Measurements from ENCODE around the gene RNF213.

Gene RNF213

DNA sequence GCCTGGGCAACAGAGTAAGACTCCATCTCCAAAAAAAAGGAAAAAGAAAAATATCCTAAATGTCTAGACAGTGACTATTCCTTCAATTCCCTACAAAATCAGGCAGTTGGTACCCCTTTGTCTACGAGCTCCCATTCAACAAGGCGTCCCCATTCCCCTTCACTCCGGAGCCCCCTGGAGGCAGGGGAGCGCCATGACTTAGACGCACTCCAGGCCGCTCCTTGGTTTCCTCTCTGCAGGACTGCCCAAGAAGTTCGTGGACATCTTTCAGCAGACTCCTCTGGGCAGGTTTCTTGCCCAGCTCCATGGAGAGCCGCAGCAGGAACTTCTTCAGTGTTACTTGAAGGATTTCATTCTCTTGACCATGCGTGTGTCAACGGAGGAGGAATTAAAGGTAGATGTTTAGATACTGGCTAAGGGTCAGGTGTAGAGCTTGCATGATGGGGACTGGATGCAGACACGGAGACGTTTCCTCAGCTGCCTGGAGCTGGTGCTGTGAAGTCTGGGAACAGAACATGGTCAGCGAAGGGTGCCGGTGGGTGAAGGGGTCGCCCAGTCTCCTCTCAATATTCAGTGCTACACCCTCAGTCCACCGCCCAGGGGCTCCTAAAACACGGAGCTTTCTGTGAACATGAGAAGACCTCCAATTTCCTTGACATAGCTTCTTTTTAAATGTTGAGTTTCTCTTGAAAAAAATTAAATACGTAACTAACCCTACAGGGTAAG, 101.0 kb downstream of the RNF213 start:
- TF ChIP-seq, protein P1, sequence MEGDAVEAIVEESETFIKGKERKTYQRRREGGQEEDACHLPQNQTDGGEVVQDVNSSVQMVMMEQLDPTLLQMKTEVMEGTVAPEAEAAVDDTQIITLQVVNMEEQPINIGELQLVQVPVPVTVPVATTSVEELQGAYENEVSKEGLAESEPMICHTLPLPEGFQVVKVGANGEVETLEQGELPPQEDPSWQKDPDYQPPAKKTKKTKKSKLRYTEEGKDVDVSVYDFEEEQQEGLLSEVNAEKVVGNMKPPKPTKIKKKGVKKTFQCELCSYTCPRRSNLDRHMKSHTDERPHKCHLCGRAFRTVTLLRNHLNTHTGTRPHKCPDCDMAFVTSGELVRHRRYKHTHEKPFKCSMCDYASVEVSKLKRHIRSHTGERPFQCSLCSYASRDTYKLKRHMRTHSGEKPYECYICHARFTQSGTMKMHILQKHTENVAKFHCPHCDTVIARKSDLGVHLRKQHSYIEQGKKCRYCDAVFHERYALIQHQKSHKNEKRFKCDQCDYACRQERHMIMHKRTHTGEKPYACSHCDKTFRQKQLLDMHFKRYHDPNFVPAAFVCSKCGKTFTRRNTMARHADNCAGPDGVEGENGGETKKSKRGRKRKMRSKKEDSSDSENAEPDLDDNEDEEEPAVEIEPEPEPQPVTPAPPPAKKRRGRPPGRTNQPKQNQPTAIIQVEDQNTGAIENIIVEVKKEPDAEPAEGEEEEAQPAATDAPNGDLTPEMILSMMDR (IDR thresholded peaks at IDR 0.05; ENCODE audit: low read depth, low read length) = peak; percentile 70
- DNase-seq = peak; percentile 70
- Histone ChIP-seq H3K9me3 (ENCODE audit: severe bottlenecking) (peaks cover 7% of the 10 kb centered on the region), H3K27ac (no peak overlapping the region), H3K27me3 (ENCODE audit: insufficient read depth, low read depth, severe bottlenecking) (no peaks in the 10 kb centered on the region), H3K36me3 (peaks cover 95% of the 10 kb centered on the region), H3K4me3 (ENCODE audit: low read depth, low read length) (no peak overlapping the region)

- Histone ChIP-seq H3K27me3 (ENCODE audit: insufficient read depth, low read depth, severe bottlenecking) (no peaks in the 10 kb centered on the region), H3K9me3 (ENCODE audit: severe bottlenecking) (peaks cover 7% of the 10 kb centered on the region), H3K36me3 (peaks cover 89% of the 10 kb centered on the region), H3K27ac (no peak overlapping the region), H3K4me3 (ENCODE audit: low read depth, low read length) (no peak overlapping the region)
- TF ChIP-seq, protein P1 (IDR thresholded peaks at IDR 0.05; ENCODE audit: low read depth, low read length) = no peak
- DNase-seq = no peak
These were observed 101.9 kb downstream of the RNF213 start for GRCh38 chr17:80362428-80363119.

DNA sequence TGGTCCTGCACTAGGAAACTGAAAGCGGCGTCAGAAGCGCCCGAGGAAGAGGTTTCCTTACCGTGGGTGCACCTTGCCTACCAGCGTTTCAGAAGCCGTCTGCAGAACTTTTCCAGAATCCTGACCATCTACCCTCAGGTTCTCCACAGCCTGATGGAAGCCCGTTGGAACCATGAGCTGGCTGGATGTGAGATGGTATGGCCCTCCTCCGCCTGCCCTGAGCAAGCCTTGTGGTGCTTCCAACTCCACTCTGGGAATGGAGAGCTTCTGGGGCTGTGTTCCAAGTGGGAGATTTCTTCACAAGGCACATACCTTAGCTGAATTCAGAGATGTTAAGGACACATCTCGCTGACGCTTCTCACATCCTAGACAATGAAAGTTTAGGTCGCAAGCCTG, 102.5 kb downstream of the RNF213 start:
- H3K36me3 ChIP-seq = peaks cover 89% of the 10 kb centered on the region
- H3K27ac ChIP-seq = no peak overlapping the region

DNA sequence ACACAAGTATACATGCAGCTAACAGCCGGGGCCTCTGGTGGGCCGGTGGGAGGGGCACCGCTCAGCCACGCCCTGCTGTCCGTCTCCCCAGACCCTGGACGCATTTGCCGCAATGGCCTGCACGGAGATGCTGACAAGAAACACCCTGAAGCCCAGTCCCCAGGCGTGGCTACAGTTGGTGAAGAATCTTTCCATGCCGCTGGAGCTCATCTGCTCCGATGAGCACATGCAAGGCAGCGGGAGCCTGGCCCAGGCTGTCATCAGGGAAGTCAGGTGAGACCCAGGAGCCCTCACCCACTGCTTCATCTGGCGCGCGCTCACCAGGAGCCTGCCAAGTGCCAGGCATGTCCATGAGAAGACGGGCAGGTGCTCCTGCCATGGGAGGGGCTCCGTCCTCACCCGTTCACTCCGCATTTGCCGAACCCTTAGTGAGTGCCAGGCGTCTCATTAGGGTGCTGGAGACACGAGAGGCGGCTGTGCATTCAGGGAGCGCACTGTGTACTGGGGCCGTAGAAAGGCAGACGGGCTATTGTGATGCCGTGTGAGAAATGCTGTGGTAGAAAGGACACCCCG, 103.0 kb downstream of the RNF213 start:
- peaks cover 7% of the 10 kb centered on the region for H3K9me3 ChIP-seq (ENCODE audit: severe bottlenecking)
- peaks cover 89% of the 10 kb centered on the region for H3K36me3 ChIP-seq
- no peaks in the 10 kb centered on the region for H3K27me3 ChIP-seq (ENCODE audit: insufficient read depth, low read depth, severe bottlenecking)
- no peak overlapping the region for H3K27ac ChIP-seq
- DNase-seq = no peak
- TF ChIP-seq, protein P1 (IDR thresholded peaks at IDR 0.05; ENCODE audit: low read depth, low read length) = no peak
- no peak overlapping the region for H3K4me3 ChIP-seq (ENCODE audit: low read depth, low read length)

More for the DNA sequence above, 102.5 kb downstream of the RNF213 start:
- TF ChIP-seq, protein P1 (IDR thresholded peaks at IDR 0.05; ENCODE audit: low read depth, low read length) = no peak
- no peak for DNase-seq
- Histone ChIP-seq H3K27me3 (ENCODE audit: insufficient read depth, low read depth, severe bottlenecking) (no peaks in the 10 kb centered on the region), H3K9me3 (ENCODE audit: severe bottlenecking) (peaks cover 7% of the 10 kb centered on the region), H3K4me3 (ENCODE audit: low read depth, low read length) (no peak overlapping the region)

DNA sequence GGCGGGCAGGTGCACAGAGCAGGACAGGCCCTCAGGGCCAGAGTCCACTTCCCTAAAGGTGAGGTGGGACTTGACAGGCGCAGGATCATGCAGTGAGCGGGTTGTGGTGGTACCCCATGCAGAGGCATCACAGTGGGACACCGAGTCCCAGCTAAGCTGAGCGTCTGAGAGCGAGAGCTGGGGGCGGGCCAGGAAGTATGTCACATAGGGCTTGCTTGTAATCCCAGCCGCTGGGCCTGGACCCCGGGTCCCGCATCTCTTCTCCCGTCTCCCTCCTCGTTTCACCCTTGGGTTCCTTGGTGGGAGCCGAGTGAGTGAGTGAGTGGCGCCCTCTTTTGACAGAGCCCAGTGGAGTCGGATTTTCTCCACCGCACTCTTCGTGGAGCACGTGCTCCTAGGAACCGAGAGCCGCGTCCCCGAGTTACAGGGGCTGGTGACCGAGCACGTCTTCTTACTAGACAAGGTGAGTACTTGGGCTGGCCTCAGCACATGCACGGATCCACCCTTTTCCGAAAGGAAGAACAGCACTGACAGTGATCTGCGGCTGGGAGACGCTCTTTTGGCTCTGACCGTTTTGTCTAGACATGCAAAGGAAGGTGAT, 103.5 kb downstream of the RNF213 start:
- Histone ChIP-seq H3K27me3 (ENCODE audit: insufficient read depth, low read depth, severe bottlenecking) (no peaks in the 10 kb centered on the region), H3K27ac (0 out of 2 replicates have a peak overlapping the region, but pooled peaks have one; percentile 4), H3K36me3 (peaks cover 89% of the 10 kb centered on the region), H3K4me3 (ENCODE audit: low read depth, low read length) (no peak overlapping the region), H3K9me3 (ENCODE audit: severe bottlenecking) (peaks cover 7% of the 10 kb centered on the region)
- TF ChIP-seq, protein P1 (IDR thresholded peaks at IDR 0.05; ENCODE audit: low read depth, low read length) = peak; percentile 90
- DNase-seq = peak; percentile 83
